Measurements from ENCODE around the gene PNLDC1.

- TF ChIP-seq CTCF (IDR thresholded peaks at IDR 0.05; ENCODE audit: insufficient read depth, low read depth, low read length) (no peak), EZH2 (IDR thresholded peaks at IDR 0.05; ENCODE audit: insufficient read depth, low read length) (no peak)
Observed at GRCh38 chr6:159805440-159806020, 5.5 kb downstream of the PNLDC1 start.
